ENCODE results near the gene KCNN4. TPM values are rescaled to one million over a fixed set of nuclear protein-coding genes. Genes with fewer than 3 reads are reported as not detected.

Gene KCNN4
- total and polyA plus RNA-seq, 2 experiments from 2014 or later = 0.86 to 3.2 TPM

DNA sequence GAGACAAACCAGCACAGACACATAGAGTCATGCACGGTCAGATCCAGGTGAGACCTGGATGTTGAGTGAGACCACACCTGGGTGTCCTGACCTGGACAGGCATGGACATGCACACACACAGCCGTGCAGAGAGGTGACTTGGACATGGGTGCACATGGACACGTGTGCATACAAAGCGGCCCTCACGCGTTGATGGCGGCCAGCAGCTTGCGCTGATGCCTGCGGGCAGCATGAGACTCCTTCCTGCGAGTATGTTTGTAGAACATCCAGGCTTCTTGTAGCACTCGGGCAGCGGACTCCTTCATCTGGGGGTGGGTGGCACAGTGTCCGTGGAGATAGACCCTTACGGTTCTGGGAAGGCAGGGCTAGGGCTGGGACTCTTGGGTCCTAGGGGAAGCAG is 11.5 kb downstream of the KCNN4 start (continued):
- TF ChIP-seq, protein P1, sequence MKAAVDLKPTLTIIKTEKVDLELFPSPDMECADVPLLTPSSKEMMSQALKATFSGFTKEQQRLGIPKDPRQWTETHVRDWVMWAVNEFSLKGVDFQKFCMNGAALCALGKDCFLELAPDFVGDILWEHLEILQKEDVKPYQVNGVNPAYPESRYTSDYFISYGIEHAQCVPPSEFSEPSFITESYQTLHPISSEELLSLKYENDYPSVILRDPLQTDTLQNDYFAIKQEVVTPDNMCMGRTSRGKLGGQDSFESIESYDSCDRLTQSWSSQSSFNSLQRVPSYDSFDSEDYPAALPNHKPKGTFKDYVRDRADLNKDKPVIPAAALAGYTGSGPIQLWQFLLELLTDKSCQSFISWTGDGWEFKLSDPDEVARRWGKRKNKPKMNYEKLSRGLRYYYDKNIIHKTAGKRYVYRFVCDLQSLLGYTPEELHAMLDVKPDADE (IDR thresholded peaks at IDR 0.05) = no peak
- TF ChIP-seq ZNF331 (CRISPR knock-in tag; IDR thresholded peaks at IDR 0.05; ENCODE audit: low read depth) (no peak), POLR2AphosphoS5 (IDR thresholded peaks at IDR 0.05; ENCODE audit: low read depth) (no peak)

DNA sequence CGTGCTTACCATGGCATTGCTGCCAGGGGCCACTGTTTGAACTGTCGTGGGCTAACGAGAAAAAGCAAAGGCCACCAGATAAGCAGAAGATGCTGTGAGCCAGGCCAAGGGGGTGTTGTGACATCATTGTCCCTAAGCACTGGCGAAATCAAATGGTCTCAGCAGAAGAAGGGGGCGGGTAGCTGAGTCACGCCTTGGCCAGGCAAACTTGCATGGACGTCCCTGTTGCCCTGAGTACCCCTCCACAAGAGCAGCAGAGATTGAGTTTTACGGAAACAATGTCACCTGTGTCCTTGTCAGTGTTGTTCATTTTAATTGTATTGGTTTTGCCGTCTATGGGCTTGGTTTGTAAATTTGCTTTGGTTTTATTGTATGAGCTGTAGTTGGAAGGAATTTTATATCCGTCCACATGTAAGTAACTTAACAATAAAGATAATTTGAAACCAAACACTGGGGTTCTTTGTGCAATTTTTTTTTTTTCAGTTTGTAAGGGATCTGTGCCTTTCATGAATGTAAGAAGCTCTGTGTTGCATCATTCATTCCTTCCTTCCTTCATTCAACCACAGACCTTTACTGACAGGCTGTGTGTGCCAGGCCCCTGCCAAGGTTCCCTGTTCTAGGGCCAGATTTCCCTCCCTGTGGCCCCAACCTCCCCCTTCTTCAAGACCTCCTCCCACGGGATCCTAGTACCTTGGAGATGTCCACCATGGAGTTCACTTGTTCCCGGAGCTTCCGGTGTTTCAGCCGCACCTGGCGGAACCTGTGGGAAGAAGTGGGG is 12.3 kb downstream of the KCNN4 start:
- Mint-ChIP-seq H3K4me1 (peaks cover 18% of the 10 kb centered on the region), H3K36me3 (ENCODE audit: low read depth) (no peaks in the 10 kb centered on the region), H3K9me3 (no peaks in the 10 kb centered on the region; the same call in 2 of the 3 replicates), H3K27ac (no peak overlapping the region), H3K4me3 (no peak overlapping the region), H3K27me3 (ENCODE audit: insufficient read depth, low read depth, poor library complexity) (peaks cover 34% of the 10 kb centered on the region)
- H3K79me2 ChIP-seq (replicated peaks; ENCODE audit: insufficient read depth) = no peaks in the 10 kb centered on the region
- ATAC-seq (no peak), DNase-seq (ENCODE audit: low spot score) (no peak)
- H3K9me2 ChIP-seq (ENCODE audit: insufficient read depth) = no peaks in the 10 kb centered on the region
- H2AFZ ChIP-seq = no peak overlapping the region
- no peaks in the 10 kb centered on the region for H4K20me1 ChIP-seq (replicated peaks; ENCODE audit: insufficient read depth)
- H3K36me3 ChIP-seq (ENCODE audit: insufficient read depth) = no peaks in the 10 kb centered on the region
- peaks cover 6% of the 10 kb centered on the region; the same call in 1 of the 2 replicates for H3K4me1 ChIP-seq (ENCODE audit: insufficient read depth)
- no peak overlapping the region for H3K4me2 ChIP-seq
- TF ChIP-seq ZNF331 (CRISPR knock-in tag; IDR thresholded peaks at IDR 0.05; ENCODE audit: low read depth) = no peak
- no peak for TF ChIP-seq CREB1 (CRISPR knock-in tag; IDR thresholded peaks at IDR 0.05; ENCODE audit: low read depth)
- TF ChIP-seq, protein P1 (IDR thresholded peaks at IDR 0.05) = no peak
- TF ChIP-seq EZH2 (IDR thresholded peaks at IDR 0.05; ENCODE audit: low read depth, unreplicated experiment) = no peak
- TF ChIP-seq JUNB (IDR thresholded peaks at IDR 0.05; ENCODE audit: unreplicated experiment) = no peak
- no peak for TF ChIP-seq ZNF114 (CRISPR knock-in tag; IDR thresholded peaks at IDR 0.05)
- no peak for TF ChIP-seq STAT1 (IDR thresholded peaks at IDR 0.05; ENCODE audit: unreplicated experiment)
- TF ChIP-seq, protein P2, sequence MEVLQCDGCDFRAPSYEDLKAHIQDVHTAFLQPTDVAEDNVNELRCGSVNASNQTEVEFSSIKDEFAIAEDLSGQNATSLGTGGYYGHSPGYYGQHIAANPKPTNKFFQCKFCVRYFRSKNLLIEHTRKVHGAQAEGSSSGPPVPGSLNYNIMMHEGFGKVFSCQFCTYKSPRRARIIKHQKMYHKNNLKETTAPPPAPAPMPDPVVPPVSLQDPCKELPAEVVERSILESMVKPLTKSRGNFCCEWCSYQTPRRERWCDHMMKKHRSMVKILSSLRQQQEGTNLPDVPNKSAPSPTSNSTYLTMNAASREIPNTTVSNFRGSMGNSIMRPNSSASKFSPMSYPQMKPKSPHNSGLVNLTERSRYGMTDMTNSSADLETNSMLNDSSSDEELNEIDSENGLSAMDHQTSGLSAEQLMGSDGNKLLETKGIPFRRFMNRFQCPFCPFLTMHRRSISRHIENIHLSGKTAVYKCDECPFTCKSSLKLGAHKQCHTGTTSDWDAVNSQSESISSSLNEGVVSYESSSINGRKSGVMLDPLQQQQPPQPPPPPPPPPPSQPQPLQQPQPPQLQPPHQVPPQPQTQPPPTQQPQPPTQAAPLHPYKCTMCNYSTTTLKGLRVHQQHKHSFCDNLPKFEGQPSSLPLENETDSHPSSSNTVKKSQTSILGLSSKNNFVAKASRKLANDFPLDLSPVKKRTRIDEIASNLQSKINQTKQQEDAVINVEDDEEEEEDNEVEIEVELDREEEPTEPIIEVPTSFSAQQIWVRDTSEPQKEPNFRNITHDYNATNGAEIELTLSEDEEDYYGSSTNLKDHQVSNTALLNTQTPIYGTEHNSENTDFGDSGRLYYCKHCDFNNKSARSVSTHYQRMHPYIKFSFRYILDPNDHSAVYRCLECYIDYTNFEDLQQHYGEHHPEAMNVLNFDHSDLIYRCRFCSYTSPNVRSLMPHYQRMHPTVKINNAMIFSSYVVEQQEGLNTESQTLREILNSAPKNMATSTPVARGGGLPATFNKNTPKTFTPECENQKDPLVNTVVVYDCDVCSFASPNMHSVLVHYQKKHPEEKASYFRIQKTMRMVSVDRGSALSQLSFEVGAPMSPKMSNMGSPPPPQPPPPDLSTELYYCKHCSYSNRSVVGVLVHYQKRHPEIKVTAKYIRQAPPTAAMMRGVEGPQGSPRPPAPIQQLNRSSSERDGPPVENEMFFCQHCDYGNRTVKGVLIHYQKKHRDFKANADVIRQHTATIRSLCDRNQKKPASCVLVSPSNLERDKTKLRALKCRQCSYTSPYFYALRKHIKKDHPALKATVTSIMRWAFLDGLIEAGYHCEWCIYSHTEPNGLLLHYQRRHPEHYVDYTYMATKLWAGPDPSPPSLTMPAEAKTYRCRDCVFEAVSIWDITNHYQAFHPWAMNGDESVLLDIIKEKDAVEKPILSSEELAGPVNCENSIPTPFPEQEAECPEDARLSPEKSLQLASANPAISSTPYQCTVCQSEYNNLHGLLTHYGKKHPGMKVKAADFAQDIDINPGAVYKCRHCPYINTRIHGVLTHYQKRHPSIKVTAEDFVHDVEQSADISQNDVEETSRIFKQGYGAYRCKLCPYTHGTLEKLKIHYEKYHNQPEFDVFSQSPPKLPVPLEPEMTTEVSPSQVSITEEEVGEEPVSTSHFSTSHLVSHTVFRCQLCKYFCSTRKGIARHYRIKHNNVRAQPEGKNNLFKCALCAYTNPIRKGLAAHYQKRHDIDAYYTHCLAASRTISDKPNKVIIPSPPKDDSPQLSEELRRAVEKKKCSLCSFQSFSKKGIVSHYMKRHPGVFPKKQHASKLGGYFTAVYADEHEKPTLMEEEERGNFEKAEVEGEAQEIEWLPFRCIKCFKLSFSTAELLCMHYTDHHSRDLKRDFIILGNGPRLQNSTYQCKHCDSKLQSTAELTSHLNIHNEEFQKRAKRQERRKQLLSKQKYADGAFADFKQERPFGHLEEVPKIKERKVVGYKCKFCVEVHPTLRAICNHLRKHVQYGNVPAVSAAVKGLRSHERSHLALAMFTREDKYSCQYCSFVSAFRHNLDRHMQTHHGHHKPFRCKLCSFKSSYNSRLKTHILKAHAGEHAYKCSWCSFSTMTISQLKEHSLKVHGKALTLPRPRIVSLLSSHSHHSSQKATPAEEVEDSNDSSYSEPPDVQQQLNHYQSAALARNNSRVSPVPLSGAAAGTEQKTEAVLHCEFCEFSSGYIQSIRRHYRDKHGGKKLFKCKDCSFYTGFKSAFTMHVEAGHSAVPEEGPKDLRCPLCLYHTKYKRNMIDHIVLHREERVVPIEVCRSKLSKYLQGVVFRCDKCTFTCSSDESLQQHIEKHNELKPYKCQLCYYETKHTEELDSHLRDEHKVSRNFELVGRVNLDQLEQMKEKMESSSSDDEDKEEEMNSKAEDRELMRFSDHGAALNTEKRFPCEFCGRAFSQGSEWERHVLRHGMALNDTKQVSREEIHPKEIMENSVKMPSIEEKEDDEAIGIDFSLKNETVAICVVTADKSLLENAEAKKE (CRISPR knock-in tag; IDR thresholded peaks at IDR 0.05) = no peak
- TF ChIP-seq POLR2AphosphoS5 (IDR thresholded peaks at IDR 0.05; ENCODE audit: low read depth) = no peak
- TF ChIP-seq NANOG (IDR thresholded peaks at IDR 0.05; ENCODE audit: borderline replicate concordance) = no peak
- H3K27ac ChIP-seq (ENCODE audit: low read depth) = no peak overlapping the region
- peaks cover 21% of the 10 kb centered on the region for H3K27me3 ChIP-seq (ENCODE audit: insufficient read depth)
- no peaks in the 10 kb centered on the region for H3F3A ChIP-seq (replicated peaks; ENCODE audit: low read depth)
- H3K4me3 ChIP-seq = no peak overlapping the region
